ENCODE measurements around the gene NUP35.

GRCh38 chr2:183195397-183195796 is 71.2 kb downstream of the NUP35 start:
- no peak for TF ChIP-seq EZH2phosphoT487 (IDR thresholded peaks at IDR 0.05; ENCODE audit: insufficient read depth, low read depth)
- TF ChIP-seq EZH2 (IDR thresholded peaks at IDR 0.05; ENCODE audit: insufficient read depth, poor library complexity, severe bottlenecking) = no peak

Measured in GM23248 (cell line).